NCI-H187 treated with DMSO at 0.1 percent for 48 hours (cell line): ENCODE measurements around the gene EGFR.

ENCODE experiments used
- DNase-seq: peaks from one replicate; lab custom pipeline; 2025; lab: John Stamatoyannopoulos, UW

The EGFR gene

DNA sequence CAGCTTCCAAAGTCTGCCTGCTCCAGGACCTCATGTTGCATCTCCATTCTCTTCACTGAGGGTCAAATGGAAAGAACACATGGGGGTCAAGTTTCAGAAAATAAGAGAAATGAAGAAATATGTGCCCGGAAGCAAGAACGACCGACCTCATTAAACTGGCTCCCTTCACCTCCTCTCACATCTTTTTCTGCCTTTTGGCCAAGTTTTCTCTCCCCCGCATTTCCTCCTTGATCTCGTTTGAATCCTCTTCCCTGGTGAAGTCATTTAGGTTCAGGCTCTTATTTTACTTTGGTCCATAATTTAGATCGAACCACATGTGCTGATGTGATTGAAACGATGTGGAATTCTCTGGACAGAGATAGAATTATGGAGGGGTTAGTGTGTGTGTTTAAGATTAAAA, 44.2 kb downstream of the EGFR start:
- DNase-seq = no peak

DNA sequence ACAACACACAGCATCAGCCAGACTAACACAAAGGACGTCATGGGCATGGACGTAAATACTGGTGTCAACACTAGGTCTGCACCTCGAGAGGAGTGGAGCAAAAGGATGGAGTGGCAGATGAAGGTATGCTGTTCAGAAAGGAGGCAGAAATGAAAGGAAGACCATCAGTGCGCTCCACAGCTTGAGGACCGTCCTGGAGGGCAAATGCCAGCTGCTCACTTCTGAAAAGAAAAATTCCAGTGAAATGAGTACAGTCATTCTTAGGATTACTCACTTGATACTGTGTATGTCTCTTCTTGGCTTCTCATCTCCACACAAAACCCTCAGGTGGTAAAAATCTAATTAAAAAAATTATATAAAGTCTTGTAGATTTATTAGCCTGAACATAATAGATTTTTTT, 44.8 kb downstream of the EGFR start:
- no peak for DNase-seq

DNA sequence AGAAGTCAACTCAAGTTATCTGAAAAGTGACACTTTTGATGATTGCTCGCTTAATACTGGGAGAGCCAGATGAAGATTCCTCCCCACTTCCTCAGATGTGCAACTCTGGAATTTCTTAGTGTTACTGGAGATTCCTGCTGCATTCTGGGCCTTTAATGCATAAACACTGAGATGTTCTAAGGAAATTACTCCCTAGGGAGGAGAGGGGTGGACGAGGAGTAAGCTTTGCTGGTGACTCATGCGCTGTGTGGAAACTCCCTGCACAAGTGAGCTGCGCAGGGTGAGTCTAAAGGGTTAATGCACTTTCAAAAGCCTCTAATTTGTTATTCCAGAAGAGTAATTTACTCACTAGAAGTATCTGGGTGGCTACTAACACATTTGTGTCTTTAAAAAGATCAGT, 46.3 kb downstream of the EGFR start:
- DNase-seq = no peak

DNA sequence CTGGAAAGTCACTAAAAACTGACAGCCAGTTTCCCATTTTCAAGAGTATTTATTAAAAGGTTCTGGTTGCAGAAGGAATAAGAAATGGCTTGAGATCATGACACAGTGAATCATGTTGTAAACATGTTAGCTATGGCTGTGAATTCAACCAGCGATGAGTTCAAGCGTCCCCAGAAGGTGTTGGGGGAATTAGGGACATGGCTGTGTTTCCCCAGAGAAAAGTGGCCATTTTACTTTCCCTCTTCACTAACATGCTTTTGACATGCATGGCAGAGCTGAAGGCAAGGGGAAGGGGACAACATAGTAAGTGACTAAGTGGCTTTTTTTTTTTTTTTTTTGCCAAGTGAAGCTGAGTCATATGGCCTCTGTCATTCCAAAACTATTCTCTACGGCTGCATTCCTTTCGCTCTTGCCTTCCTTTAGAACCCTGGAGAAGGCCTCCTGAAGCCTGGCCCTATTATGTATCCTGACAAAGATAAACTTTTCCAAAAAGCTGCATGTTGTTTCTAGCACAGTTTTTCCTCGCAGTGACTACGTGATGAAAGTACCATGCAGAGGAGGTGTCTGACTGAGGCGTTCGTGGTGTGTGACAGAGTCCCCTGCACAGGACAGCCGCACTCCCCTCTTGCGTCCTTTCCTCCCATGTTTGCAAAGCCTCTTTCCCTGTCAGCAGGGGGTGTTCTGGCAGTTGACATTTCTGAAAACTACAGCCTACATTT, 46.9 kb downstream of the EGFR start:
- DNase-seq = no peak

DNA sequence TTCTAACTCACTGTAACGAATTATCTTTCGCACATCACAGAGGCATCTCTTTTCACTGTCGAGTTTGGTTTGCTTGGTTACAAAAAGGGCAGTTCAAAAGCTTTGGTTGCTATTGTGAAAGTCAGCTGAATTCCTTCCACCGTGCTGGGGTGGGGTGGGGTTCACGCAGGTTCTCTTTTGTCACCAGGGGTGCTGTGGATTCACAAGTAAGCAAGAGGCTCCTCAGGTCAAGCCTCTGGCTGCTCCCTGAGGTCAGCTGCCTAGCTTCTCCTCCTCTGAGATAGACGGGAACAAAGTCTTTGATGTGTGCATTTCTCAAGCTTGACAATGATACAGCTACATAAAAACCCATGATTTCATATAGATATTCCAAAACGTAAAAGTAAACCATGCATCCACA, 47.7 kb downstream of the EGFR start:
- DNase-seq = no peak

DNA sequence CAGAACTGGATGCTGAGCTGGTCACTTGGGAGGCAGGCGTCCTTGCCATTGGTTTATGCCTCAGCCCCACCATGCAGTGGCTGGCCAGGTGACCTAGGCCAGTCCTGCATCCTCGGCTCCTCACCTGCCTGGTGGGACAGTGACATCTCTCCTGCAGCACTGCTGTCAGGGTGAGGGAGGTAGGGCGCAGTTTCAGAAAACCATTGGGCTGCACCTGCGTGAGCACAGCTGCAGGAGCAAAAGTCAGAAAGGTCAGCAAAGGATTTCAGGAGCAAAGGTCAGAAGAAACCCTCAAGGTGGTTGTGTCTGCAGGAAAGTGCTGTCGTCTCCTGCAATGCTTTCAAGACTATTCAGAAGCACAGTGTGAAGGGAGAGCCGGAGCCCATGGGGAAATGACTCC, 48.1 kb downstream of the EGFR start:
- no peak for DNase-seq

DNA sequence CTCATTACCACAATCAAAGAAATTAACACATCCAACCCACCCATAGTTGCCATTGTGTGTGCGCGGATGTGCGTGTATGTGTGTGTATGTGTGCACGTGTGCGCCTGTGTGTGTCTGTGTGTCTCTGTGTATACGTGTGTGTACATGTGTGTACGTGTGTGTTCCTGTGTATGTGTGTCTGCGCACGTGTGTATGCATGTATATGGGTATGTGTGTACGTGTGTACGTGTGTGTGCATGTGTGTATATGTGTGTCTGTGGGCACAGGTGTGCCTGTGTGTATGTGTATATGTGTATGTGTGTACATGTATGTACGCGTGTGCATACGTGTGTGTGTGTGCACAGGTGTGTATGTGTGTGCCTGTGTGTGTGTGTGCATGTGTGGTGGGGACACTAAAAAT, 48.9 kb downstream of the EGFR start:
- DNase-seq = no peak

DNA sequence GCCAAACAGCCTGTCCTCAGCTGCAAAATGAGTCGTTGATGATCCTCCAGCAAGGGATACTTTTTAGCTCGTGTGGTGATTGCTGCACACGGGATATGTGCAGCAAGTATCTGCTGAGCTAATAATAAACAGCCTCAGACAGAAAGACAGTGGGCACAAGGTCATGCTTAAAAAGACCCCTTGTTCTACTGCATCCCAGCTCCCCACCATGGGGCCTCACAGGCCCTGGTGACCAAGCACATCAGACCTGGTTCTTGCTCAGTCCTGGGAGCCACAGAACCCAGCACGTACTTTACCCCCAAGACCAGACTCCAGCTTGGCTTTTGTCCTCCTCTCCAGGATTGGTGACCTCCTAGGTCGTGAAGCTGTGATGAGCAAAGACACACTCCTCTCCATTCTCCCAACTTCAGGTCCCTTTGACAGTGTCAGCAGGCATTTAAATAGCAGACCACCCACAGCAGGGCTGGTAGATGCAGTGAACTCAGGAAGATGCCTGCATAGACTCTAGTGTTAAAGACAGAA, 50.5 kb downstream of the EGFR start:
- DNase-seq = no peak

DNA sequence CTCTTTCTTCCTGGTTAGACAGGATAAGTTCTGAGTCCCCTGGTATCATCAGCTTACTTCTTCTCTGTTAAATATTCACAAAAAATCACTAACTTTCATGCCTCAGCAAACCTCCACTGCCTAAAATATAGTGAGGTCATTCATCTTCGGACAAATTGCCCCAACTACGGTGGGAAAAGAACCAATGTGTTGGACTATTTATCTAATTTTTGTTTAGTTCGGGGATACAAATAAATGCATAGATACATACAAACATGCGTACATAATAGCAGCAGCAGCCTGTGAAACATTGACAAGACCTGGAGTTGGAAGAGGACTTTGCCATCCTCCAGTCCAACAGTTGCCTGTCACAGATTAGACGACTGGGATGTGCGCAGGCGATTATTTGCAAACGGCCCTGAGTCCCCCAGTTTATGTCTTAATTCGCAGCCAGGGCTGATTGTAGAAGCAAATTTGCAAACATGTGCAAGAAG, 51.5 kb downstream of the EGFR start:
- DNase-seq = no peak

DNA sequence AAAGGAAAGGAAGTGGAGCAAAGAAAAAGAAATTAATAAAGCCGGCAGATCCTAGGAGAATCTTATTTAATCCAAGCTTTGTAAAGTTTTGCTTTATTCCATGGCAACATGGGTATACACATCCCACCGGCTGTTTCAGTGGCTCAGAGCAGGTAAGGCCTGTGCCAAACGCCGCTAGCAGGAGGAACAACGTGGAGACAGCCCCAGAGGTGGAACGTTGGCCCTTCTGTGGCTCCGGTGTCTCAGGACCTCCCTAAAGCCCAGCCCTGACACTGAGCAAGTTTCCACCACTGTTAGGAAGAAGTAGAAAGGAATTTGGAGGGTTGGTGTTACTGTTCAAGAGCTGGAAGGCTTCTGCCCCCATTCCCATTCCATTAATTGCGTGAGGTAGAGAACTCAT, 52.0 kb downstream of the EGFR start:
- DNase-seq = no peak

DNA sequence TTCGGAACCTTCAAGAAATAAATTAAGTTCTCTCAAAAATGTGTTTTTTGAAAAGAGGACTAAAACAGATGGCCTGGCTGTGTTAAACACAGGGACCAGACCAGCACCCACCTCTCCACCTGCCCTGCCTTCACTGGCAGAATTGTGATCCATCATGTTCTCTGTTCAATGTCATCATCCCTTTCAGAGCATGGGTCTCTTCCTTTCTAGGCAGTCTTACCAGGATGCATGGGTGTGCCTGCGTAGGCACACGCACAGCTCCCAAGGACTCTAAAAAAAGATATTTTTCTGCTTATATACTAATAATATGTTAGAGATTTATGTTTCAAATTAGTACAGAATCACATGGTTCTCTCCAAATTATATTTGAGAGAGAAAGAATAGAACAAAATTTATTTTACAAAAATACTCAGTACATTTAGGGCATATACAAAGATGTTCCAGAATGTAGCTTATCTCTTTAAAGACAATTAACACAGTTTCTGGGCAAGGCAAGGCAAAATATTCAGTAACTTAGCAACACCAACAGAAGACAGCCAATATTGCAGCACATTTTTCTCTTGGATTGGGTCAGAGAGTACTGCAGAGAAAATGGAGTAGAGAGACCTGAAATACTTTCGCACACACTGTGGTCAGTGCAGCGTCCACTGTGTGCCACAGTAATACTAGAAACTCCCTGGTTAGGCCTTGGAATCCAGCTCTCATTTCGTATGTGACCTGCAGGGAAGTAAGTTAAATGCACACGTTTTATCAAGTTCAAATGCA, 52.8 kb downstream of the EGFR start:
- DNase-seq = no peak

DNA sequence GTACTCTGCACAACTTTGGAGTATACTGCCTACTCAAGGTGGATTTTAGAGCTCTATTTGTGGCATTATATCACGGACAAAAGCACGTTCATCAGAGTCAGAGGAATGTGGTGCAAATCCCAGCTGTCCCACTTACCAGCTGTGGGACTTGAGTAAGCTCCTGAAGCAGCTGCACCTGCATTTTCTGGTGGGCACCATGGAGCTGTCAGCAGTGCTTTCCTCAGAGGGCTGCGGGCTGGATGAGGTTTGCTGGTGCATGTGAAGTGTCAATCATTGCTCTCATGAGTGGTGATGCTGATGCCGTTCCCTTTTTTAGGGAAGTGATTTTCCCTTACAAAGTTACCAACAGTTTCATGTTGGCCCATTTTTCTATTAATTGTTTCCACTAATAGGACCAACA, 53.4 kb downstream of the EGFR start:
- no peak for DNase-seq

DNA sequence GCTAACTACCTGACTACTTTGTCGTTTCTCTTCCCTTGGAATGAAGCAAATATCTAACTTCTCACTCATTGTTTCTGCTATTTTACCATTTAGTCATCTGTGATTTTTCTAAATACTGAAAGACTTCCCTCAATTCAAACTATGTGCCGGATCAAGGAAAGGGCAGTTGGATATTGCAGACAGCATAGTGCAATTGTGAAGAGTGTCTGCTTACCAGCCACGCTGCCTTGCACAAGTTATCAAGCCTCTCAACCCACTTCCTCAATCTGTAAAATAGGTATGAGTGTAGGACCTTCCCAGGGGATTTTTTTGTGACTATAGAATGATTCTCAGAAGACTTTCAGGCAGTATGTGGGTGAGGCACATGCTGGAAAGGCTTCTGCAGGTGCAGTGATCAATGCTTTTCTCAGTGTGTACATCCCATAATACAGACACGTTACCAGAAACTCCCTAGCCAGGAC, 54.3 kb downstream of the EGFR start:
- no peak for DNase-seq

DNA sequence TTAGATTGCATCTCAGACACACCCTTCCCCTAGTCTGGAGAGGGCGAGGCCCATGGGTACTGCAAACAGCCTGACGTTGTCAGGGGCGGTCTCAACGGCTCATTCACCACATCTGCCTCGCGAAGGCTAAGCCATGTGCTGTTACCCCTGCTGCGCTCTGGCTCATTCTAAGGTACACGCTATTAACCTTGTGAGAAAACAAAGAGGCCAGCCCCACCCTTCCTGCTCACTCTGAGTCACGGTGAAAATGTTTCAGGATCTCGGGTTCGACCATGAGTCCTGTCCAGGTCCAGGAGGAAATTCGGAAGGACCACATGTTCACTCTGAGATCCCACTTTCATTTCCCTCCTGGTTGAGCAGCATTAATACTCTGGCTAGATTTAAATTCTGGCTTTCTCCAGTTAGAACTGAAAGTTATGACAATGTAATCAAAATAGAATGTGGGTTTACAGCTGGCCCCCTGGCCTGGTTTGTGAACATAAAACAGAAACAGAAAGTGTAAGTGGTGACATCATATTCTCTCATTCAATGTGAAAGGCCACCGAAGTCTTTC, 55.2 kb downstream of the EGFR start:
- no peak for DNase-seq

DNA sequence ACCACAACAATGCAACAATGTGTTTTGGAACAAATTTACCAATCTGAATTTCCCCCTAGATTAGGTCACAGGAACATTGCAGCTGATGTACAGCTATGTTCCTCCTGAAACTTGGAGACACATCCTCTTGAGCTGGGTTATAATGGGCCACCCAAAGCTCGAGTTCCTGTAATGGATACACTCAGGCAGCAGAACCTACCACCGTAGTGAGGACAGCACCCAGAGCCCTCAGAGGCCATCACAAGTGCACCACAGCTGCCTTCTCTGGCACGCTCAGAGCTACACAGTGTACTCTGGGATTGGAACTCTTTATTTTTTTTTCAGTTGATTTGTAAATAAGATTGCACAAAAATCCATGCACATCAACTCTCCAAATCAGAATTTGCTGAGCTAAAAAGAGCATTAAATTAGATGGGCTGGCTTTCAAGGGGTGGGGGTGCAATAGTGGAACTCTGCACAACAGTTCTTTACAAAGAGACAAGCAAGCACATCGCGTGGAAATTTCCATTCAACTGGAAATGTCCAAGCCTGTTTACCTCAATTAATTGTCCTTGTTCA, 56.7 kb downstream of the EGFR start:
- DNase-seq = no peak

DNA sequence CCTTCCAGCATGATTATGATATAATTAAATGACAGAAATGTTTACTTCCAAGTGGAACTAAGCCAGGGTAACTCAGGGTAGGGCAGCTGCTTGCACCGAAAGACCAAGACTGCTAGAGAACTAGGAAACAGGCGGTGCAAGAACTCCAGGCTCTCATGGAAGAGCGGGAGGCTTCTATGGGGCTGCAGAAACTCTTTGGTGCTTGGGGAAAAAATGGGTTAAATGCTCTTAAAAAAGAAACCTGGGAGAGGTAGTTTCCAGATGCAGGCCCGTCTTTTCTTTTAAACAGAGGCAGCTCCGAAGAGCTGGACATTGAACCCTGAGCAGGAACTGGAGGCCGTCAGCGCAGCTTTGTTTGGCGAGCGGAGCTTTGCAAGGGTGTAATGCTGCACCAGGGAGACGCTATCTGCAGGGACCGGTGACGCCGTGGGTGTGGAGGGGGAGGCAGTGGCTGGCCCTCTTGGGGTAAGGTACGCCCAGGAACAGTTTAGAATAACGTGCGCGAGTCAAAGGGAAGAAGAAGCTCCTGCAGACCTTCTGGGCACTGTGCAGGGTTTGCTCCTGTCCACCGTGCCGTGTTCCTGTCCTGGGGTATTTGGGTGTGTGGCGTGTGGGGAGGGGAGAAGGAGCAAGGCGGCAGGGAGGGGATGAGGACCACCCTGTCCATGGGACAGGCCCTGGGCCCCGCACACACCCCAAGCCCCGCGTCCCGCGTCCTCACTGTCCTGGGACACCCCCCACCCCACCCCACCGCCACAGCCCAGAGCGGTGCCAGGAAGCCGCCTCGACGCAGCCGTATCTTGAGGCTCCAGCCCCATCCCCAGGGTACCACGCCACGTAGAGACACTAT, 59.0 kb downstream of the EGFR start:
- DNase-seq = no peak

DNA sequence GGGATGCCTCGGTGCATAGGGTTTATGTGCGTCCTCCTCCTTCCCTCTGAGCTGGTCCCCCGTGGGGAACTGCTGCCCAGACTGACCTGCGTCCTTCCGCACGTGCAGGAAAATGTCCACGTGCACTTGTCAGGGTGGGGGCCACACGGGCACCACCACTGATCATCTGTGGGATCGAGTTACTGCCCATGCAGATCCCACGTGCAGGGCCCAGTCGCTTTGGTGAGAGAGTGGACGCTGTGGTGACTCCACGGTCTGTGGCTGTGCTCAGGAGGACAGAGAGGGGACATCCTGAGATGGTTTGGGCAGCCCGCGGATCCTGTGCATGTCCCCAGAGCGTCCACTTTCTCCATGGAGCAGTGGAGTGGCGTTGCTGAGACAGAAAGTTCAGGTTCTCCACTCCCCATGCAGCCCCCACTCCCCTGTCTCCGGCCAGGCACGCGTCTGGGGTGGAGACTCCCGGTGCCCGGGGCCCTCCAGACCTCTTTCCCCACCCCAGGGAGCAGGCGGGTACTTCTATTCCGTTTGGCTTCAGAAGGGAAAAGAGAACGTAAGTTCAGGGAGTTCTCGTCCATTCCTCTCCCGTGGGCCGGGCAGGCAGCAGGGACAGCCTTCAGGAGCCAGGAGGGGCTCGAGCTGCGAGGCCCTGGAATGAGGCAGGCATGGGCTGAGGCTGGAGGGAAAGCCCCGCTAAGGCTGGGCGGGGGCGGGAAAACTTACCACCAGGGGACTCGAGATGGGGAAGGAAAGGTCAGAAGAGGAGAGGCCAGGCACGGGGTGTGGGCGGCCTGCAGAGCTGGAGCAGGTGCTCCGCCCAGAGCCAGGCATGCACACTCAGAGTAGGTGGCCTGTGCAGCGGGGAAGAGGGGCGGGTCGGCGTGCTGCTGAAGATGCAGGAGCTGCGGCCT, 59.9 kb downstream of the EGFR start:
- no peak for DNase-seq

DNA sequence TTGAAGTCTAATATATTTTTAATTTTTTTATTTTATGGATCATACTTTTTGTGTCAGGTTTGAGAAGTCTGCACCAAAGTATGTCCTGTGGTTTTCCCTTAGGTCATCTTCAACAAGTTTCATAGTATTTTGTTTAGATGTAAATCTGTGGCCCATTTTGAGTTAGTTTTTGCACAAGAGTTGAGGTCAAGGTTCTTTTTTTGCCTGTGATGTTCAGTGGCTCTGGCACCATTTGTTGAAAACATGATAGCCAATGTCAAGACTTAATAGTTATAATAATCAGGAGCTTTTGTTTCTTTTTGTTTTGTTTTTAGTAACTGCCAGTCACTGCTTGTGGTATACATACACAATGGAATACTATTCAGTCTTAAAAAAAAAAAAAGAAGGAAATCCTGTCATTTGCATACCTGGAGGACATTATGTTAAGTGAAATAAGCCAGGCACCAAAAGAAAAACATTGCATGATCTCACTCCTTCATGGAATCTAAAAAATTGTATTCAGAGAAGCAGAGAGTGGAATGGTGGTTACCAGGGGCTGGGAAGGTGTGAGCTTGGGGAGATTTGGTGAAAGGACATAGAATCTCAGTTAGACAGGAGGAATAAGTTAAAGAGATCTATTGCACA, 61.3 kb downstream of the EGFR start:
- no peak for DNase-seq

DNA sequence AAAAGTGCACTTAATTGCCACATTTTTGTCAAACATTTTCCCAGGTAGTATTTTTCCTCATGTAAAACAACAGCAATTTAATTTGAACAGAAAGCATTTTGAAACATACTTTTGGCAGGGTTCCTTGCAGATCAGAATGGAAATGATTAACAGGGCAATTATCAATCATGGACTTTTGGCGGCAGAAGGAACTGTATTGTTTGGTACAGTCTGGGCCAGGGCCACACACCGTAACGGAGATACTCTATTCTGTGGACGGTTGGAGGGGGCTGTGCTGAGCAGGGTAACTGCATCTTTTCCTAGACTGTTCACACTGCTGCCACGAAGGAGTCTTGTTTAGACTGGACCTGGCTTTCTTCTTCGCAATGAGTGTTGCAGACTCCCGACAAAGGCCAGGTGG, 62.3 kb downstream of the EGFR start:
- DNase-seq = no peak
